ENCODE results near the gene CD44.

DNA sequence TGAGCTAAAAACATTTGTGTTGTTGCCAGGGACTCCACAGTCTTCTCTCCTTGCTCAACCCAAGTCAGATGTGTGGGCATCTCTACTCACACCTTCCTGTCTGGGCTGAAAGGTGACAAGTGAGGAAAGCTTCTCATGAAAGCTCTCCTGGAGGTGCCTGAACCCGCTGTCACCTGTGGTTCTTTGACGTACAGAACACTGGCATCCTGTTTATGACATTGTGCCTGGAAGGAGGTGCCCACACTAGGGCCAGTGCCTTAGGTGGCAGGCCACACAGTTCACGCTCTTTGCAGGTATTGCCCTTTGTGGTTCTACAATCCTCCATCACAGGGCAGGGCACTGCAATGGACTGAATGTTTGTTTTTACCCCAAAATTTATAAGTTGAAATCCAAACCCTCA, 108.5 kb downstream of the CD44 start:
- no peak for TF ChIP-seq POLR2A (IDR thresholded peaks at IDR 0.05)
- TF ChIP-seq, protein P1, sequence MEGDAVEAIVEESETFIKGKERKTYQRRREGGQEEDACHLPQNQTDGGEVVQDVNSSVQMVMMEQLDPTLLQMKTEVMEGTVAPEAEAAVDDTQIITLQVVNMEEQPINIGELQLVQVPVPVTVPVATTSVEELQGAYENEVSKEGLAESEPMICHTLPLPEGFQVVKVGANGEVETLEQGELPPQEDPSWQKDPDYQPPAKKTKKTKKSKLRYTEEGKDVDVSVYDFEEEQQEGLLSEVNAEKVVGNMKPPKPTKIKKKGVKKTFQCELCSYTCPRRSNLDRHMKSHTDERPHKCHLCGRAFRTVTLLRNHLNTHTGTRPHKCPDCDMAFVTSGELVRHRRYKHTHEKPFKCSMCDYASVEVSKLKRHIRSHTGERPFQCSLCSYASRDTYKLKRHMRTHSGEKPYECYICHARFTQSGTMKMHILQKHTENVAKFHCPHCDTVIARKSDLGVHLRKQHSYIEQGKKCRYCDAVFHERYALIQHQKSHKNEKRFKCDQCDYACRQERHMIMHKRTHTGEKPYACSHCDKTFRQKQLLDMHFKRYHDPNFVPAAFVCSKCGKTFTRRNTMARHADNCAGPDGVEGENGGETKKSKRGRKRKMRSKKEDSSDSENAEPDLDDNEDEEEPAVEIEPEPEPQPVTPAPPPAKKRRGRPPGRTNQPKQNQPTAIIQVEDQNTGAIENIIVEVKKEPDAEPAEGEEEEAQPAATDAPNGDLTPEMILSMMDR (IDR thresholded peaks at IDR 0.05) = no peak

All from lower leg skin (tissue), 3 donors.